GM19238 (cell line): Measurements from ENCODE around the gene CLCN1.
"Not testable (repeated sequence)": the region's sequence is repeated elsewhere in the genome, so short reads cannot be mapped to it uniquely, and the experiment has no call there.

ENCODE experiments used
- DNase-seq: peaks from one replicate; pipeline ENCODE4 v3.0.0; 2011; ENCODE audit warnings: low spot score; ENCODE audit not compliant: insufficient read length

The CLCN1 gene

GRCh38 chr7:143315776-143316175, at the start of gene CLCN1:
CLCN1 (plus strand) TSS chr7:143316111; CDS start chr7:143316213, 102 bp downstream.
- no peak for DNase-seq

GRCh38 chr7:143269251-143269650, 46.7 kb upstream of the CLCN1 start:
- DNase-seq = no peak

DNA sequence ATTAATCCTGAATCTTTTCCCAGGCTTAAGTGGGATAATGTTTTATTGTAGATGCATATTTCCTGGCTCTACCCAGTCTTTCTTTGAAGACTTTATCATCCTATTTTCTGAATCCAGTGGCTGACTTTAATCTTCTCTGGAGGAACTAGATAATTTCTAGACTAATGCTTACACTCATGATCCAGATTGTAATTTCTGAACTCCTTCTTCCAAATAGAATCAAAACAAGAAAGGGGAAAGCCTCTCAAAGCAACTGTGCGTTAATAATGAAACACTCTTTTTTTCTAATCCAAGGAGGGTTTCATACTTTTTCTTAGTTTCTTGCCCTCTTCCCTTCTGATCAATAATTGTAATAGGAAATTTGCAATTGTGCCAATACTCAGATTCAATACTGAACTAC, 44.7 kb upstream of the CLCN1 start:
- no peak for DNase-seq

- DNase-seq = no peak
Measured at GRCh38 chr7:143272871-143273270, 43.0 kb upstream of the CLCN1 start.

- no peak for DNase-seq
Measured at GRCh38 chr7:143279186-143280098, 36.5 kb upstream of the CLCN1 start.

DNA sequence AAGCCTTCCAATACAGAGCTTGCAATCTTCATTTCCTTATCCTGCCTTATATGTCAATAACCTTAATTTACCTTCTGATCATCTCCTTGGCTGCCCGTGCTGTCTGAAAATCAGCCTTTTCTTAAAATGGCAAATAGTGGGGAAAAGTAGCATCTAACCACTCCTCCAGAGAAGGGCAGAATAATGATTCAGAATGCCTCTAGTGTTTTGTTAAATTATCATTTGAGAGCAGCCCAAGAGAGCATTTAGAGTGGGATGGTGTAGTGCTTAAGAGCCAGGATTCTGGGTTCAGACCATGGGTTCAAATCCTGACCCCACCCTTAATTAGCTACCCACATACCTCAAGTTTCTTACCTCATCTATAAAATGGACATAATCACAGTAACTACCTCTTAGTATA, 35.8 kb upstream of the CLCN1 start:
- no peak for DNase-seq

- DNase-seq = no peak
Measured at GRCh38 chr7:143280566-143280965, 35.3 kb upstream of the CLCN1 start.

DNA sequence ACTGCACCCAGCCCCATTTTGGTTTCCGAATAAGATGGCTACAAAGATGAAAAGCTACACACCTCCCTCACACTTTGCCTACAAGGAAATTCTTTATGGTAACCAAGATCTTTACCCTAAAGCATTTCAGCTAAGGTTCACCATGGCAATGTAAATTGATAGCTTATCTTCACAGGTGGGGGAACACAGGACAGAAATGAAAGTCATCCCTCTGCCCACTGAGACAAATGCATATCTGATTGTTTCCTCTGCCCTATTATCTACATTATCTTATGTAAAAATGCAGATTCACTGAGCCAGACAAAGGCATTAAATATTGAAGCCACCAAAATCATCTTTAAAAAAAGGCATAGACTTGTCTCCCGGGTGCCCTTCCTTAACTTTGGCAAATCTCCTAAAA, 34.4 kb upstream of the CLCN1 start:
- DNase-seq = no peak

- no peak for DNase-seq
Measured at GRCh38 chr7:143282124-143282523, 33.8 kb upstream of the CLCN1 start.

DNA sequence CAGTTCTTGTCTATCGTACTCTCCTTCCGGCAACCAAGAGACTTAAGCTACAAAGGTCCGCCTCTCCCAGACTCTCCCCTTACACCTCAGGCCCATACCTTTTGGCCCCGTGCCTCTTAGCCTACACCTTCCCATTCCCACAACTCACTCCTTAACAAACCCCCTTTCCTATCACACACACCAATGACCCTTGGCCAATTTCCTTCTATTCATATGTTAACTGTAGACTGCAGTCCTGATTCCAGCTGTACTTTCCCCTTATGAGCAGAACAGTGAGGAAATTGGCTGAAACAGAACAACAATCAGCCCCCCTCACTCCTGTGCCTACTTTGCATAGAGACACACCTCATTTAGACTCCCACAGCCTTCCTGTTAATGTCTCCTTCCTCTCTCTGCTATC, 32.5 kb upstream of the CLCN1 start:
- DNase-seq = no peak

DNA sequence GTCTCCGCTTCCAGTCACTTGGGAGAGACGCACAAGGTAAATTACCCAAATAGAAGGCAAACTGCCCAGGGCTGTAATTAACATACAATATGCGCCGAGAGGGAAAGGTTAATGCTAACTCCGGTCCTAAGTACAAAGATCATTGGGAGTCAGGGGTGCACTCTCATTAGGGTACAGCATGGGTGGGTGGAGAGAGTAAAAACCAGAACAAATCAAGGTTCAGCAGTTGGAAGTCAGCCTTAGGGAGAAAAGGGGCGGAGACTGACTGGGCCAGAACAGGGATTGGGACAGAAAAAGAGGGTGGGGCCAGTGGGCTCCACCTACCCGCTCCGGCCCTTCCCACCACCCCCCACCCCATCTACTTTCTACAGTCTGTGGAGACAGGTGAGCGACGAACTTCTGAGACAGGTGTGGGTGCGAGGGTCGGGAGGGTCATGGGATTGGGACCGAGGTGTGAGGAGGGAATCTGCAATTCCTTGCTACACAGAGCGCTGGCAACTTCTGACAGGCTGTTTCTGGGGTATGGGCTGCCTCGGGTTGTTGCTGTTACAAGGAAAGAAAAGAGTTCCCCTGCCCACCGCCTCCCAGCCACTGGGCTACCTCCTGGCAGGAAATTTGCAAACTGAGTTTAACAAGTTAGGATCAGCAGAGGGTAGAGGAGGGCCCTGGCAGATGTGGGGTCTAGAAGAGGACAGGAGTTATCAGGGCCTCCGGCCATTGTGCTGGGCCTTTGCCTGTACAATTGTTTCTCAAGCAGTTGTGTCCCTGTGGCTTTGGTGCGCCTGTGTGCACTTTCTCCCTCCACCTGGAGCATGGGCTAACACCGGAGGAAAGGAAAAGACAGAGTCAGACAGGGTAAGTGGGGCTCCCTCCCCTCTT, 31.1 kb upstream of the CLCN1 start, which contains the start of gene TMEM139:
Gene TMEM139, plus strand, starts transcription at position 368 of the 879 bp plus-strand sequence. CDS start 1,000 bp downstream, outside the sequence.
- DNase-seq = no peak

- no peak for DNase-seq
Measured at GRCh38 chr7:143285470-143285778, 30.5 kb upstream of the CLCN1 start.

DNA sequence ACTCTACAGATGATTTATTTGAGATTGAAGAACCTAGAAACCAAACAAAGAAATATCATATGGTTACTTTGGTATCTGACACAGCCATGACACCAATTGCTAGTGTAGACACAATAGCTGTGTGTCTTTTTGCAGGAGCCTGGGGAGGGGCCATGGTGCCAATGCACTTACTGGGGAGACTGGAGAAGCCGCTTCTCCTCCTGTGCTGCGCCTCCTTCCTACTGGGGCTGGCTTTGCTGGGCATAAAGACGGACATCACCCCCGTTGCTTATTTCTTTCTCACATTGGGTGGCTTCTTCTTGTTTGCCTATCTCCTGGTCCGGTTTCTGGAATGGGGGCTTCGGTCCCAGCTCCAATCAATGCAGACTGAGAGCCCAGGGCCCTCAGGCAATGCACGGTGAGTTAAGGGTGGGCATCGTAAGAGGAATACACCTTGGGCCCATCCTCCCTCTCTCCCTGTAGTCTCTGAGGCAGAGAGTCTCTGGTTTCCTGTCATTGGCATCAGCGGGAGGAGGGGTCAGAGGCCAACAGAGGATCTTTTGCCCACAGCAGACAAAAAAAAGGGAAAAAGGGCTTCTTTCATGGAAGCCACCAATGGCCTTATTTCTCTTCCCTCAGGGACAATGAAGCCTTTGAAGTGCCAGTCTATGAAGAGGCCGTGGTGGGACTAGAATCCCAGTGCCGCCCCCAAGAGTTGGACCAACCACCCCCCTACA, 29.9 kb upstream of the CLCN1 start:
- no peak for DNase-seq

DNA sequence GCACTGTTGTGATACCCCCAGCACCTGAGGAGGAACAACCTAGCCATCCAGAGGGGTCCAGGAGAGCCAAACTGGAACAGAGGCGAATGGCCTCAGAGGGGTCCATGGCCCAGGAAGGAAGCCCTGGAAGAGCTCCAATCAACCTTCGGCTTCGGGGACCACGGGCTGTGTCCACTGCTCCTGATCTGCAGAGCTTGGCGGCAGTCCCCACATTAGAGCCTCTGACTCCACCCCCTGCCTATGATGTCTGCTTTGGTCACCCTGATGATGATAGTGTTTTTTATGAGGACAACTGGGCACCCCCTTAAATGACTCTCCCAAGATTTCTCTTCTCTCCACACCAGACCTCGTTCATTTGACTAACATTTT, 29.4 kb upstream of the CLCN1 start:
- DNase-seq = no peak

DNA sequence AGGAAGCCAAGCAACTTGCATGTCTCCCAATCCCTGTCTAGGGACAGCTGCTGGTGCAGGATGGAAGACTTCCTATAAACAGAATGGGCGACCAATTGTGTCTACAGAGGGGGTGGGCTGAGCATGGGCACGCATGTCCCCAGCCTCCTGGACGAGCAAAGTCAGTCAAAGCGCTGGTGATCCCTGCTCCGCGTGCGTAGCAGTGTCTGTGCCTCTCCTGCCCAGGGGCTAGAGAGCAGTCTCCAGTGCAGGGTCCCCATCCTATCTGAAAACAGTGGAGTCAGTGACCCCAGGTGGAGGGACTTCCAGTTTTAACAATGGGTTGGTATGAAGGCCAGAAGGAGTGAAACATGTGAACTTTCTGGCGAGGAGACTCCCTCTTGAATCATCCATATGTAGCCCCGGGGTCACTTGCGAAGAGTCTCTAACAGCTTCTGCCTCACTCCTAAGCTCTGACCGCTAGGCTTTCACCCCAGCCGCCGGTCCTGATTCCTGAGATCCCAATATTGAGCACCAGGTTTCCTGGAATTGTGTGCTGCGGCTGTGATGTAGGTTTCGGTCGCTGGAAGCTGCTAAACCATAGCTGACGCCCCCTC, 28.5 kb upstream of the CLCN1 start:
- no peak for DNase-seq

- DNase-seq = peak; percentile 98
Measured at GRCh38 chr7:143287935-143288826, 27.7 kb upstream of the CLCN1 start, which contains the start of gene CASP2. CASP2 (plus strand) TSS chr7:143288351; CDS start chr7:143288456, 105 bp downstream.

DNA sequence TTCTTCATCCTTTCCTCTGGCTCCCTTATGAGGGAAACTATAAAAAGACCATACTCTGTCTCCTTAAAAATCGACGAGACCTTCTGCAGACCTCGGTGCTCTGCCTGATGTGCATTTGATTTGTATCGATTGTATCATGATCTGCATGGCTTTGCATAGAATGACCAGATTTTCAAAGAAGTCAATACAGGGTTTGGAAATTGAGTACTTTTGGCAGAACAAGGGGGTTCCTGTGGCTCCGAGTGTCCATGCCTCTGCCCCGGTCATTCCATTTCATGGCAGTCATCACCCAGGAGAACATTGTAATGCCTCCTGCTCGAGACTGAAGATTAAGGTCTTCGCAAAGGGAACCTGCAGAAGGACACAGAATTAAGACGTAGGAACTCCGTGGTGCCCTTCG, 27.1 kb upstream of the CLCN1 start:
- DNase-seq = no peak

GRCh38 chr7:143289421-143289820, 26.5 kb upstream of the CLCN1 start:
- no peak for DNase-seq

GRCh38 chr7:143289888-143290287, 26.0 kb upstream of the CLCN1 start:
- not testable (repeated sequence) for DNase-seq

GRCh38 chr7:143290293-143290692, 25.6 kb upstream of the CLCN1 start:
- no peak for DNase-seq
